Psoas muscle (tissue), 8 donors: ENCODE measurements around the gene SLC5A8. TPM values are rescaled to one million over a fixed set of nuclear protein-coding genes. Genes with fewer than 3 reads are reported as not detected.

ENCODE experiments used
- ATAC-seq, 4 donors: fragments of 200-7000 bp; cut with Tn5 transposase; one replicate each; pipeline ENCODE4 v1.9.1; 2020; ENCODE audit warnings: moderate library complexity in 3 of 4, mild to moderate bottlenecking in 2 of 4
- DNase-seq, 2 donors: peaks; one replicate each; pipeline ENCODE4 v3.0.0-alpha.2; 2020
- H3K27ac ChIP-seq: fragments of 200-600 bp; one replicate; pipeline ENCODE4 v1.8.0; 2022
- H3K27me3 ChIP-seq, 3 donors: fragments of 200-600 bp in 1 of 3; one replicate each; pipeline versions ENCODE4 v1.6.1 to v1.8.0; 2013 to 2022; ENCODE audit warnings: low read length in 2 of 3, mild to moderate bottlenecking in 2 of 3, moderate library complexity in 1 of 3; ENCODE audit not compliant: insufficient read depth in 3 of 3
- H3K36me3 ChIP-seq, 2 donors: fragments of 200-600 bp in 1 of 2; one replicate each; pipeline versions ENCODE4 v1.6.1 to v1.8.0; 2013 to 2022; ENCODE audit warnings: low read depth in 1 of 2, mild to moderate bottlenecking in 1 of 2, moderate library complexity in 1 of 2; ENCODE audit not compliant: insufficient read depth in 1 of 2
- H3K4me1 ChIP-seq: fragments of 200-600 bp; one replicate; pipeline ENCODE4 v1.8.0; 2022
- H3K4me3 ChIP-seq: fragments of 200-600 bp; one replicate; pipeline ENCODE4 v1.8.0; 2022; ENCODE audit warnings: mild to moderate bottlenecking
- H3K9me3 ChIP-seq: fragments of 200-600 bp; one replicate; pipeline ENCODE4 v1.8.0; 2022
- whole genome bisulfite sequencing, 3 donors: extraction: QIAGEN DNeasy Blood & Tissue Kit; methylation state at CpG; one replicate each; pipeline versions ENCODE4 v1.1.6 to v1.1.7; 2013; 5-methylcytosine and 5-hydroxymethylcytosine counted together
- intact Hi-C, 2 donors: fragments of 100-400 bp; cut with DNase I; formaldehyde crosslinking; loops; one replicate each; pipeline versions ENCODE4 v1.11.0 to v1.14.2; 2022
- polyA plus RNA-seq, 3 donors: library from polyadenylated mRNA; stranded (reverse); fragments of 200-250 nt; gene quantifications; one replicate each; pipeline ENCODE4 v1.2.3, GENCODE V29; 2013
- total RNA-seq, 4 donors: library from RNA; stranded (reverse); fragmentation: NEBNext Ultra II Directional in 2 of 4; extraction: Animal tissue kit (Norgen Biotek cat#: 25700) in 2 of 4; gene quantifications; one replicate each; pipeline versions ENCODE4 v1.2.1 to v1.2.4, GENCODE V29; 2021 to 2023
- TF ChIP-seq, protein P1 (sequence below): fragments of 200-600 bp; IDR thresholded peaks from one replicate; pipeline ENCODE4 v1.8.0; 2022; ENCODE audit warnings: antibody characterized with exemption
- donor health status: healthy with polysubstance abuse.
- donor health status: DM: no; HTN: no; CAD: no; lungs with moderate emphysema.
- donor health status: Bipolar disorder and iron deficiency.
- donor health status: healthy.
- donor health status: DM: yes; HTN: yes; CAD: no.
- donor health status: DM: no; HTN: no; CAD: no.
- donor health status: DM: no; HTN: no; CAD: no.
- donor health status: DM: yes; HTN: yes; CAD: no.

SLC5A8 gene
- total and polyA plus RNA-seq, 7 donors, result not detected

DNA sequence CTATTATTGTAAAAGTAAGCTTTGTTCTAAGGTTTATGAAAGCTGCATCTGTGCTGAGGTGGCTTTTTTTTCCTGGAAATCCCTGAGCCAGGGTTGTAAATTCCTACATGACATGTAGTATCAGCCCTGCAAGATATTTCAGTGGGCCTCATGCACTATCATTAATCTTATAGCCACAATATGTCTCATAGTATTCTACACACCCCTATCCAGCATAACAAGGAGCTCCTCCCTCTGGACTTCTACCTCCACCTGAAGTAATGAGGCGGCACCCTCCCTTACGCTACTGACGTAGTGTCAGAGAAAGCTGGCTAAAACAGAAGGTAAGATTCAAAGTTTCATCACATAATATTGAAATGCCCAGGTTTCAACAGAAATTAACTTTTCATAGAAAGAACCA is 35.5 kb downstream of the SLC5A8 start:
- 57 to 91% (median 72%) methylated on average over 3 of the region's 3 CpGs for whole genome bisulfite sequencing, 3 donors
- no peaks in the 10 kb centered on the region for H3K4me1 ChIP-seq
- no peak for ATAC-seq
- H3K27me3 ChIP-seq, result no peaks in the 10 kb centered on the region
- no peaks in the 10 kb centered on the region for H3K9me3 ChIP-seq
- H3K27ac ChIP-seq, result no peak overlapping the region
- intact Hi-C loops, result no loop called here
- no peak overlapping the region for H3K4me3 ChIP-seq
- no peak for DNase-seq
- TF ChIP-seq, protein P1, sequence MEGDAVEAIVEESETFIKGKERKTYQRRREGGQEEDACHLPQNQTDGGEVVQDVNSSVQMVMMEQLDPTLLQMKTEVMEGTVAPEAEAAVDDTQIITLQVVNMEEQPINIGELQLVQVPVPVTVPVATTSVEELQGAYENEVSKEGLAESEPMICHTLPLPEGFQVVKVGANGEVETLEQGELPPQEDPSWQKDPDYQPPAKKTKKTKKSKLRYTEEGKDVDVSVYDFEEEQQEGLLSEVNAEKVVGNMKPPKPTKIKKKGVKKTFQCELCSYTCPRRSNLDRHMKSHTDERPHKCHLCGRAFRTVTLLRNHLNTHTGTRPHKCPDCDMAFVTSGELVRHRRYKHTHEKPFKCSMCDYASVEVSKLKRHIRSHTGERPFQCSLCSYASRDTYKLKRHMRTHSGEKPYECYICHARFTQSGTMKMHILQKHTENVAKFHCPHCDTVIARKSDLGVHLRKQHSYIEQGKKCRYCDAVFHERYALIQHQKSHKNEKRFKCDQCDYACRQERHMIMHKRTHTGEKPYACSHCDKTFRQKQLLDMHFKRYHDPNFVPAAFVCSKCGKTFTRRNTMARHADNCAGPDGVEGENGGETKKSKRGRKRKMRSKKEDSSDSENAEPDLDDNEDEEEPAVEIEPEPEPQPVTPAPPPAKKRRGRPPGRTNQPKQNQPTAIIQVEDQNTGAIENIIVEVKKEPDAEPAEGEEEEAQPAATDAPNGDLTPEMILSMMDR, result no peak
- no peaks in the 10 kb centered on the region for H3K36me3 ChIP-seq

DNA sequence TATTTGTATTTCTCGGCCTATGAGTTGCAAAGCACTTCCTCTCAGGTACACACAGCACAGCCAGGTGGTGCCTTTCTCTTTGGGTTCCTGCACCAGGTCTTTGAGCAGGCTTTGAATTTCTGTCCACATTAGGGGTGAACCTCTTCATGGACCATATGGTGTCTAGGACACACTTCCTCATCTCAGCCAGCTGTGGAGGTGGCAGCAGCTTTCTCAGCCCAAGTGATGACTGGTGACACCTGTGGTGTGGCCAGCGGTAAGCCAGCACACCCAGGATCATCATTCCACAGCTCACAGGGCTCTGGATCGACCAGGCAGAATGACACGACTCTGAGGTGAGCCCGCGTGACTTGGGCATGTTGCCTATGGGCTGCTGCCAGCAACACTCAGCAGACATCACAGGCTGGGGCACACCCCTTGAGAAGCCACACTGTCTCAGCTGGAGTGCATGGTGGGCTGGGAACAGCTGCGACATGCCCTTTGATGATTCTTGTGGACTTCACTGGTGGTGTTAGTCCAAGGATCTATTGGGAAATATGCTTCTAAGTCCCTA is 36.8 kb downstream of the SLC5A8 start:
- TF ChIP-seq, protein P1, result no peak
- Histone ChIP-seq H3K27ac (no peak overlapping the region), H3K4me1 (no peaks in the 10 kb centered on the region), H3K27me3 (no peaks in the 10 kb centered on the region), H3K4me3 (no peak overlapping the region), H3K9me3 (no peaks in the 10 kb centered on the region), H3K36me3 (no peaks in the 10 kb centered on the region)
- 58 to 64% (median 61%) methylated on average over 7 of the region's 7 CpGs for WGBS, 3 donors
- intact Hi-C loops, result no loop called here
- DNase-seq, result no peak
- ATAC-seq, result no peak

DNA sequence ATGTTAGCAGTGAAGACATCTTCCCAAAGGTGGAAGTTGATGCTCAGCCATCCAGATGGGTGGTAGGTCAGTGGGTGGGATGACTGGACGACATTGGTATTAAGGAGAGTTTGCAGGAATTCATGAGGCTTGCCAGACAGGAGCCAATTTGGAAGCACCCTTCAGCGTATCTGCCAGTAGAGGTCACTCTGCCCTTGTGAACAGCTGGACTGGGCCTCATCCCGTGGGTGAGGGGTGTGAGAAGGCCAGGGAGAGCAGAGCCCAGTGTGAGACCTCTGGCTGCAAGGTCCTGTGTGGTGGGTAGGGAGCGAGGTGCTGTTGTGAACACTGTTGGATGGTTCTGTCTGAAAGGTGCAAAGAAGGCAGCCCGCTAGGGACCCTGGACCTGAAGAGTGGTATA is 37.7 kb downstream of the SLC5A8 start:
- Histone ChIP-seq H3K4me1 (no peaks in the 10 kb centered on the region), H3K27ac (no peak overlapping the region), H3K36me3 (no peaks in the 10 kb centered on the region), H3K9me3 (no peaks in the 10 kb centered on the region), H3K4me3 (no peak overlapping the region), H3K27me3 (no peaks in the 10 kb centered on the region)
- intact Hi-C loops, result no loop called here
- DNase-seq (no peak), ATAC-seq (no peak)
- WGBS, 3 donors, result 36 to 39% (median 37%) methylated on average over 5 of the region's 5 CpGs
- TF ChIP-seq, protein P1, result no peak

DNA sequence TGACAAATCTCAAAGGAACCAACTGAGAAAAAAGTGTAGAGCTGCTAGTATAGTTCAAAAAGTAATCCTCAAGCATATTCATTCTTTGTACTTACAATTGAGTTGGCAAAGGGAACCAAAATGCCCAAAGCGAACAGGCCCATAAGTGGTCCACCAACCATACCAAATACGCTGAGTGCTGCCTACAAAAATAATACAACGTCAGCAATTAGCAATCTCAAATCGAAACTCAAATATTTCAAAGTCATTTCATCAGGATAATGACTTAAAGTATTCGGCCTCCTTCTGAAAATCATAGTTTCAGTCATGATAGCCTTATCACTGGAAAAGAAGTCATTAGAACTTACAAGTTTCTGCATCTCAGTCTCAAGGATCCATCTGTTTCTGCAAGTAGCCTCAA is 42.0 kb downstream of the SLC5A8 start:
- no peak for ATAC-seq
- TF ChIP-seq, protein P1, result no peak
- Histone ChIP-seq H3K4me1 (no peaks in the 10 kb centered on the region), H3K36me3 (no peaks in the 10 kb centered on the region), H3K4me3 (no peak overlapping the region), H3K9me3 (no peaks in the 10 kb centered on the region), H3K27ac (no peak overlapping the region), H3K27me3 (no peaks in the 10 kb centered on the region)
- WGBS, 3 donors, result 86 to 90% (median 89%) methylated on average over 5 of the region's 5 CpGs
- no peak for DNase-seq
- intact Hi-C loops, result no loop called here

DNA sequence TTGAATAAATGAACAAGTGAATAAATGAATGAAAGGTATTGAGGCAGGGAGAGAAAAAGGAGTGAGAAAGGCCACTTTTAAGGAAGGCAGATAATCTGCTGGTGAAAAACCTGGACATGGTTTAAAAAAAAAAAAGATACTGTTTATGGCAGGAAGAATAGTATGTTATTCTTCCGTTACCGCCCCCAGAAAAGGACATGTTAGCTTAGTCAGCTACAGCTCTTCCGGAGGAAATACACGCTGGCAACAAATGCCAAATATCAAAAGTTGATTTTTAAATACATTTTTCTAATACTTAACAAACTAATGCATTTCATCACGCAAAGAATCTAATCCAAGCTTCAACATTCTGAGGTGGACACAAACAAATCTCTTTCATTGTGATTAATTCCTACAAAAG is 43.2 kb downstream of the SLC5A8 start:
- Histone ChIP-seq H3K4me1 (no peaks in the 10 kb centered on the region), H3K27ac (no peak overlapping the region), H3K4me3 (no peak overlapping the region), H3K9me3 (no peaks in the 10 kb centered on the region), H3K27me3 (no peaks in the 10 kb centered on the region), H3K36me3 (no peaks in the 10 kb centered on the region)
- DNase-seq (no peak), ATAC-seq (no peak)
- TF ChIP-seq, protein P1, result no peak
- 58 to 76% (median 61%) methylated on average over 5 of the region's 5 CpGs for WGBS, 3 donors
- intact Hi-C loops, result no loop called here
